NCI-H2171 treated with DMSO at 0.1 percent for 48 hours (cell line): ENCODE results near the gene CYGB.

Experiments
- DNase-seq: peaks from one replicate; lab custom pipeline; 2025; lab: John Stamatoyannopoulos, UW

CYGB gene

GRCh38 chr17:76478730-76479514 is 58.6 kb downstream of the CYGB start:
- DNase-seq, result no peak

DNA sequence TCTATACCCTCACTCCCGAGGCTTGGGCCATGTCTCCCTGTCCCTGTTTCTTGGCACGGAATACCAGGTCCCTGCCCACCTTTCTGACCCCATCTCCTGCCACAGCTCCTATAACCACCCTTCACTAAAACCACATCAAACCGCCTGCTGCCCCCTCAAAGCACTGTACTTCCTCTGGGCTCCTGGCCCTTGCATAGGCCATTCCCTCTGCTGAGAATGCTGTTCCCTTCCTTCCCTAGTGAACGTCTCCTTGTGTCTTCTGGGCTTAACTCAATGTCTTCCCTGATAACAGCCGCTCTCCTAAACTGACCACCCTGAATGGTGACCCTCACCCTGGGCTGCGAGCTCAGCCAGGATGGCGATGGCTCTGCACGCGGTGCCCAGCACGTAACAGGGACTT is 59.4 kb downstream of the CYGB start:
- DNase-seq, result no peak

DNA sequence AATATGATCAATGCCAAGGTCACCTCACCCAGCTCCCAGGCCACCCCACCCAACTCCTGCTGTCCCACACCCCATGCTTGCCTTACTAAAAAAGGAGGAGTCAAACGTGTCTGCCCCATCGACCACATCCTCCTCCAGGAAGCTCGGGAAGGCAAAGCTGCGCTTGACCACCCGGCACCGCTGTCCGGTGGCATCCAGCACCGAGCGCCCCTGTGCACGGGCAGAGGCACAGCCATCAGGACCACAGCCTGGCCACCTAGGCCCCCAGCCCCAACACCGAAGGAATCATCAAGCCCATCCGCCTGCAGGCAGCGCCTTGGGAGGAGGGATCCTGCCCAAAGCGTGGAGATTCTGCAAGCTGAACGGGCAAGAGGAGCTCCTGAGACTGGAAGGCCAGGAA is 59.9 kb downstream of the CYGB start:
- DNase-seq, result no peak
